ENCODE measurements around the gene RND3. TPM values are rescaled to one million over a fixed set of nuclear protein-coding genes. Genes with fewer than 3 reads are reported as not detected.

RND3 gene
- total RNA-seq, 2 experiments from 2014 or later = not detected

DNA sequence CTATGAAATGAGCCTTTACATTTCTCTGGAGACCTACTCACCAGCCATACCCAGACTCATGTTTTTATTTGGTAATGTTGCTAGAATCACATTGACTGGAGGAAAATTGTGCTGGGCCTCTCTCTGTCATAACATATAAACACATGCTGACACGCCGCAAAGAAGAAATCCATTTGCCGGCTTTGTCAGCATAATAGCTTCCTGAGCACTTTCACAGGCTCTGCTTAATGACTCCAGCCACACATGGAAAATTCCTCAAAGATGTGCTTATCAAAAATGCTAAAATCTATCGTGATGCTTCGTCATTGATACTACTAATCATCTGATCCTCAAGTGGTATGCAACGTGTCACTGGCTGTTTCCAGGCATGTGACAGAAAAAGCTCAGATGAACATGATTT, 63.1 kb downstream of the RND3 start:
- ChIA-PET POLR2A (no interaction called here), CTCF (no interaction called here)
- H3K27ac Mint-ChIP-seq = no peak overlapping the region
- TF ChIP-seq, protein P1, sequence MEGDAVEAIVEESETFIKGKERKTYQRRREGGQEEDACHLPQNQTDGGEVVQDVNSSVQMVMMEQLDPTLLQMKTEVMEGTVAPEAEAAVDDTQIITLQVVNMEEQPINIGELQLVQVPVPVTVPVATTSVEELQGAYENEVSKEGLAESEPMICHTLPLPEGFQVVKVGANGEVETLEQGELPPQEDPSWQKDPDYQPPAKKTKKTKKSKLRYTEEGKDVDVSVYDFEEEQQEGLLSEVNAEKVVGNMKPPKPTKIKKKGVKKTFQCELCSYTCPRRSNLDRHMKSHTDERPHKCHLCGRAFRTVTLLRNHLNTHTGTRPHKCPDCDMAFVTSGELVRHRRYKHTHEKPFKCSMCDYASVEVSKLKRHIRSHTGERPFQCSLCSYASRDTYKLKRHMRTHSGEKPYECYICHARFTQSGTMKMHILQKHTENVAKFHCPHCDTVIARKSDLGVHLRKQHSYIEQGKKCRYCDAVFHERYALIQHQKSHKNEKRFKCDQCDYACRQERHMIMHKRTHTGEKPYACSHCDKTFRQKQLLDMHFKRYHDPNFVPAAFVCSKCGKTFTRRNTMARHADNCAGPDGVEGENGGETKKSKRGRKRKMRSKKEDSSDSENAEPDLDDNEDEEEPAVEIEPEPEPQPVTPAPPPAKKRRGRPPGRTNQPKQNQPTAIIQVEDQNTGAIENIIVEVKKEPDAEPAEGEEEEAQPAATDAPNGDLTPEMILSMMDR (IDR thresholded peaks at IDR 0.05) = no peak
- H3K9me3 Mint-ChIP-seq = no peaks in the 10 kb centered on the region
- no peaks in the 10 kb centered on the region for H3K36me3 Mint-ChIP-seq (ENCODE audit: low read depth)
- Histone ChIP-seq H3K27ac (ENCODE audit: low read depth in 1 of 2, low read length in 2 of 2) (no peak overlapping the region), H3K4me1 (ENCODE audit: insufficient read depth, low read length) (no peaks in the 10 kb centered on the region), H3K36me3 (ENCODE audit: insufficient read depth, low read length) (no peaks in the 10 kb centered on the region), H3K27me3 (ENCODE audit: control insufficient read depth in 1 of 2, insufficient read depth in 2 of 2, low read length in 2 of 2) (no peaks in the 10 kb centered on the region), H3K4me3 (ENCODE audit: low read length) (no peak overlapping the region), H3K9me3 (ENCODE audit: control insufficient read depth in 1 of 2, insufficient read depth in 1 of 2, low read length in 2 of 2) (peaks cover 0 to 9% of the 10 kb centered on the region in 2 experiments)
- H3K27me3 Mint-ChIP-seq = peaks cover 5% of the 10 kb centered on the region
- no peak for DNase-seq
- H3K4me1 Mint-ChIP-seq (ENCODE audit: low read depth) = no peaks in the 10 kb centered on the region
- ATAC-seq (ENCODE audit: poor library complexity) = no peak
- H3K4me3 Mint-ChIP-seq = no peak overlapping the region
- intact Hi-C loops (cut with DNase I, micrococcal nuclease) = no loop called here

DNA sequence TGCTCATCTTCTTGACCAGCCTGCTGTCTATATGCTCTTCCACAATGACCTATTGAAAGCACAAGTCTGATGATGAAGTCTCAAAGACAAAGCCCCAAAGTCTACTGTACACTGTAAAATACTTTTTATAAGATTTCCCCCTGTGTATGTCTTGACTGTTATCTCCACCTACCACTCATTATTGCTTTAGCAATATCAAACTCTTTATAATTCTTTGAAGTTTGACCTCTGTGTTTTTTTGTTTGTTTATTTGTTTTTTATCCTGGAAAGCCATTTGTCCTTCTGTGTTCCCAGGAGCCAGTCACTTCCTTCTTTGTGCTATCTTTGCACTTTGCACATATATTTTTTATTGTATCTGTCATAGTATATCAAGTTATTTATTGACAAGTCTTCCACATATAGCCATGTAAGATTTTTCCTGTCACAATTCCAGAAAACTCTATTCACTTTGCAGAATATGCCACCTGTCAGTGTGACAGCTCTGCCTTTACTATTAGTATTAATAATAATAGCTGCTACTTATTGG, 66.3 kb downstream of the RND3 start:
- intact Hi-C loops (cut with DNase I, micrococcal nuclease) = no loop called here
- CTCF ChIA-PET = no interaction called here

DNA sequence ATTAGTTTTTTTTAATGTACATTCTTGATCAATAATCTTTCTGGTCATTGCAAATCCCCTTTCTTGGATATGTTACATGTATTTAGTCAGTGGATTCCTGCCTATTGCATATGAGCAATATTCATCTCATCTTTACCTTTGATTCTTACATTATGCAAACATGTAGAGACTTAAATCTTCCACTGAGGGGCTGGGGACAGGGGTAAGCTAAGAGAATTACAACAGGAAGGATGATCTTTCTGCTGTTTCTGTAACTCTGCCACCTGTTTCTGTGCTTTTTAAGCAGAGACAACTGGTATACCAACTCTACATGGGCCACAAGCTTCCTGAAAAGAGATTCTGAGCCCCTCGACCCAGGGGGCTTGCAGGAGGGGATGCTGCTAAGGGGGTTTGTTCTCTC, 68.6 kb downstream of the RND3 start:
- H3K27me3 Mint-ChIP-seq = no peaks in the 10 kb centered on the region
- TF ChIP-seq, protein P1 (IDR thresholded peaks at IDR 0.05) = no peak
- DNase-seq = no peak
- H3K27me3 ChIP-seq (ENCODE audit: control insufficient read depth in 1 of 2, insufficient read depth in 2 of 2, low read length in 2 of 2) = no peaks in the 10 kb centered on the region
- intact Hi-C loops (cut with DNase I, micrococcal nuclease) = no loop called here
- ChIA-PET POLR2A (no interaction called here), CTCF (no interaction called here)
- H3K36me3 Mint-ChIP-seq (ENCODE audit: low read depth) = no peaks in the 10 kb centered on the region
- H3K36me3 ChIP-seq (ENCODE audit: insufficient read depth, low read length) = no peaks in the 10 kb centered on the region
- H3K4me3 Mint-ChIP-seq = no peak overlapping the region
- no peaks in the 10 kb centered on the region for H3K4me1 Mint-ChIP-seq (ENCODE audit: low read depth)
- peaks cover 0 to 3% of the 10 kb centered on the region in 2 experiments for H3K9me3 ChIP-seq (ENCODE audit: control insufficient read depth in 1 of 2, insufficient read depth in 1 of 2, low read length in 2 of 2)
- ATAC-seq (ENCODE audit: poor library complexity) = no peak
- no peak overlapping the region for H3K27ac Mint-ChIP-seq
- no peak overlapping the region for H3K27ac ChIP-seq (ENCODE audit: low read depth in 1 of 2, low read length in 2 of 2)
- H3K9me3 Mint-ChIP-seq = no peaks in the 10 kb centered on the region
- H3K4me1 ChIP-seq (ENCODE audit: insufficient read depth, low read length) = no peaks in the 10 kb centered on the region
- H3K4me3 ChIP-seq (ENCODE audit: low read length) = no peak overlapping the region

More for the DNA sequence above, 66.3 kb downstream of the RND3 start:
- H3K4me3 Mint-ChIP-seq = no peak overlapping the region
- DNase-seq (no peak), ATAC-seq (ENCODE audit: poor library complexity) (no peak)
- Histone ChIP-seq H3K27ac (ENCODE audit: low read depth in 1 of 2, low read length in 2 of 2) (no peak overlapping the region), H3K4me3 (ENCODE audit: low read length) (no peak overlapping the region), H3K27me3 (ENCODE audit: control insufficient read depth in 1 of 2, insufficient read depth in 2 of 2, low read length in 2 of 2) (no peaks in the 10 kb centered on the region), H3K4me1 (ENCODE audit: insufficient read depth, low read length) (no peaks in the 10 kb centered on the region), H3K36me3 (ENCODE audit: insufficient read depth, low read length) (no peaks in the 10 kb centered on the region), H3K9me3 (ENCODE audit: control insufficient read depth in 1 of 2, insufficient read depth in 1 of 2, low read length in 2 of 2) (peaks cover 0 to 9% of the 10 kb centered on the region in 2 experiments)
- H3K9me3 Mint-ChIP-seq = no peaks in the 10 kb centered on the region
- peaks cover 5% of the 10 kb centered on the region for H3K27me3 Mint-ChIP-seq
- TF ChIP-seq, protein P1 (IDR thresholded peaks at IDR 0.05) = no peak
- no peaks in the 10 kb centered on the region for H3K36me3 Mint-ChIP-seq (ENCODE audit: low read depth)
- H3K4me1 Mint-ChIP-seq (ENCODE audit: low read depth) = no peaks in the 10 kb centered on the region
- POLR2A ChIA-PET = no interaction called here
- no peak overlapping the region for H3K27ac Mint-ChIP-seq
